GM18526 (cell line): Measurements from ENCODE around the gene MYCN.

Source experiments
- POLR2A ChIP-seq: IDR thresholded peaks from 3 replicates; pipeline ENCODE4 v1.6.1; 2011; ENCODE audit not compliant: insufficient read length; ENCODE audit errors: extremely low read depth

MYCN gene

GRCh38 chr2:15971831-15972522 lies 31.6 kb downstream of the MYCN start:
- TF ChIP-seq POLR2A, result no peak

- TF ChIP-seq POLR2A, result no peak
Observed at GRCh38 chr2:15973481-15974401, 33.4 kb downstream of the MYCN start.

GRCh38 chr2:15974565-15975260 lies 34.4 kb downstream of the MYCN start:
- no peak for TF ChIP-seq POLR2A

GRCh38 chr2:15975261-15975600 lies 34.9 kb downstream of the MYCN start:
- no peak for TF ChIP-seq POLR2A

GRCh38 chr2:15975676-15976075 lies 35.3 kb downstream of the MYCN start:
- TF ChIP-seq POLR2A, result no peak

GRCh38 chr2:15976354-15976753 lies 36.0 kb downstream of the MYCN start:
- no peak for TF ChIP-seq POLR2A

GRCh38 chr2:15979051-15979758 lies 38.9 kb downstream of the MYCN start:
- no peak for TF ChIP-seq POLR2A

- no peak for TF ChIP-seq POLR2A
Observed at GRCh38 chr2:15979759-15980604, 39.6 kb downstream of the MYCN start.

- no peak for TF ChIP-seq POLR2A
Observed at GRCh38 chr2:15980605-15981098, 40.3 kb downstream of the MYCN start.

GRCh38 chr2:15981646-15982045 lies 41.3 kb downstream of the MYCN start:
- no peak for TF ChIP-seq POLR2A

- TF ChIP-seq POLR2A, result no peak
Observed at GRCh38 chr2:15982285-15983044, 42.1 kb downstream of the MYCN start.

- TF ChIP-seq POLR2A, result no peak
Observed at GRCh38 chr2:15983496-15983895, 43.1 kb downstream of the MYCN start.
